Memory B cell (primary cell): ENCODE measurements around the gene TRPM7.
"Not testable (repeated sequence)": the region's sequence is repeated elsewhere in the genome, so short reads cannot be mapped to it uniquely, and the experiment has no call there.

ENCODE experiments used
- ATAC-seq: fragments of 150-1000 bp; cut with Tn5 transposase; 2 replicates; pipeline ENCODE4 v1.10.0; 2021; ENCODE audit warnings: low read depth, mild to moderate bottlenecking, moderate library complexity
- DNase-seq, 2 donors: peaks; one replicate each; pipeline ENCODE4 v3.0.0; 2022; ENCODE audit warnings: low spot score in 2 of 2
- H3K27ac Mint-ChIP-seq: one replicate; pipeline ENCODE4 v1.8.0; 2022; ENCODE audit warnings: mild to moderate bottlenecking, moderate library complexity, mixed read lengths
- H3K27me3 Mint-ChIP-seq: one replicate; pipeline ENCODE4 v1.8.0; 2022; ENCODE audit warnings: mixed read lengths
- H3K36me3 Mint-ChIP-seq: one replicate; pipeline ENCODE4 v1.8.0; 2022; ENCODE audit warnings: mild to moderate bottlenecking, mixed read lengths
- H3K4me1 Mint-ChIP-seq: one replicate; pipeline ENCODE4 v1.8.0; 2022; ENCODE audit warnings: mixed read lengths
- H3K4me3 Mint-ChIP-seq: one replicate; pipeline ENCODE4 v1.8.0; 2022; ENCODE audit warnings: mild to moderate bottlenecking, moderate library complexity, mixed read lengths
- H3K9me3 Mint-ChIP-seq: one replicate; pipeline ENCODE4 v1.8.0; 2022; ENCODE audit warnings: mixed read lengths

The TRPM7 gene

DNA sequence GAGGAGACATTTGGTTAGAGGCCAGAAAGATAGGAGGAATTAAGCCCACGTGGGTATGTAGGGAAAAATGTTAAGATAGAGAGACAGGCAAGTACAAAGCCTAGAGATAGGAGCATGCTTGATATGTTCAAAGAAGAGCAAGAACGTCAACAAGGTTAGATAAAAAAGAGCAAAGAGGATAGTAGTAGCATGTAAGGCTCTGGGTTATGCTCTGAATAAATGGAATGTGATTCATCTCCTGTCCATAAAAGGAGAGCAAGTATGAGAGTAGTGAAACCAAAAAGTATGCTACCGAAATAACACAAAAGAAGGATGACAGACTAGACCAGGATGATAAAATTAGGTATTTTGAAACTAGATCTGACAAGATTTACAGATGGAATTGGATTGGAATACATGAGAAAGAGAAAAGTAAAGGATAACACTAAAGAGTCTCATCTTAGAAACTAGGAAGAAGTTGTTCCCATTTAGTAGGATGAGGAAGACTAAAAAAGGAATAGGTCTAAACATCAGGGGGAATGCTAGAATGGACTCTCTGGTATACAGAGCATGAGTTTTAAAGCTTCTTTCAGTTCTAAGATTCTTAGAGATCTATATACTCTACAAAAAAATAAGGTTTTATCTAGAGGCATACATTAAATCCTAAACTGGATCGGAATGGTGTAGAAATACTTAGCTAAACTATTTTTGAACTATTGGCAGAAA lies 59.1 kb downstream of the TRPM7 start:
- no peaks in the 10 kb centered on the region for H3K27me3 Mint-ChIP-seq
- DNase-seq (no peak), ATAC-seq (no peak)
- H3K9me3 Mint-ChIP-seq: no peaks in the 10 kb centered on the region
- H3K4me1 Mint-ChIP-seq: no peaks in the 10 kb centered on the region
- H3K36me3 Mint-ChIP-seq: peaks cover 21% of the 10 kb centered on the region
- no peak overlapping the region for H3K4me3 Mint-ChIP-seq
- peak overlapping the region; percentile 3 for H3K27ac Mint-ChIP-seq

DNA sequence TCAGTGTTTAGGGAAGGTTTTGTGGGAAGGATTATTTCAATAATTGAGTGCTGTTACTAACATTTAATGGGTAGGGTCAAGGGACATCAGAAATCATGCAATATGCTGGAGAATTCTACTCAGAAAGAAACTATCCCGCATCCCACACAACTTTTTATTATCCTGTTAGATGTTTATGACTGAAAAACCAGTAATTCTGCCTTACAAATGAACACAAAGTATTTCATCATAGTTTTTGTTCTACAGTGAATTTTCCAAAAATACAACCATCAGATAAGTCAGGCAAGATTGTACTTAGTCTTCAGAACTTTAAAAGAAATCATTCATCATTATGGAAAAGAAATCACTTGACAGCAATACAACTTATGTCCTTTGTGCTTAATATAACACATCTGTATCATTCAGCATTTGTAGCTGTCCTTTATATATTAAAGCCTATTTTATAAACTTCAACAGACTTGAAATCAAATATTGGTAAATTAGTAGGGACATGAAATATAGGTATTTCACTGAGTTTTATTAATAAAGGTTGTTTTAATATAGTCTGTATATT lies 61.9 kb downstream of the TRPM7 start:
- no peaks in the 10 kb centered on the region for H3K4me1 Mint-ChIP-seq
- H3K27ac Mint-ChIP-seq: no peak overlapping the region
- H3K27me3 Mint-ChIP-seq: no peaks in the 10 kb centered on the region
- H3K4me3 Mint-ChIP-seq: no peak overlapping the region
- H3K9me3 Mint-ChIP-seq: no peaks in the 10 kb centered on the region
- no peak for DNase-seq
- H3K36me3 Mint-ChIP-seq: peaks cover 25% of the 10 kb centered on the region
- ATAC-seq: no peak

DNA sequence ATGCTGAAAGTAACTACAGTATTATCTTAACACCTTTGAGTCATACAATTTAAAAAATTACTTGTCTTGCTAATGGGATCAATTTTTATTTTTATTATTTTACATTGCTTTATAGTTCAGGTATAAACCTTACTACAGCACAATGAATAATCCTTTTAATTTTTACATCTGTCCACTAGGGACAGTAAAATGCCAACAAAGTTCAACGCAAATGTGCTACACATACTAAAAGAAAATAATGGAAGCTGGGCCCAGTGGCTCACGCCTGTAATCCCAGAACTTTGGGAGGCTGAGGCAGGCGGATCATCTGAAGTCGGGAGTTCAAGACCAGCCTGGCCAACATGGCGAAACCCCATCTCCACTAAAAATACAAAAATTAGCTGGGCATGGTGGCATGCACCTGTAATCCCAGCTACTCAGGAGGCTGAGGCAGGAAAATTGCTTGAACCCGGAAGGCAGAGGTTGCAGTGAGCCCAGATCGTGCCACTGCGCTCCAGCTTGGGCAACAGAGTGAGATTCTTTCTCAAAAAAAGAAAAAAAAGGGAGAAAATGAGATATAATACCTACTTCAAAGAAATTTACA lies 64.1 kb downstream of the TRPM7 start:
- peaks cover 27% of the 10 kb centered on the region for H3K36me3 Mint-ChIP-seq
- H3K27me3 Mint-ChIP-seq, DNase-seq, H3K9me3 Mint-ChIP-seq, H3K4me3 Mint-ChIP-seq, H3K4me1 Mint-ChIP-seq, H3K27ac Mint-ChIP-seq: not testable (repeated sequence)
- peak; percentile 34 for ATAC-seq

DNA sequence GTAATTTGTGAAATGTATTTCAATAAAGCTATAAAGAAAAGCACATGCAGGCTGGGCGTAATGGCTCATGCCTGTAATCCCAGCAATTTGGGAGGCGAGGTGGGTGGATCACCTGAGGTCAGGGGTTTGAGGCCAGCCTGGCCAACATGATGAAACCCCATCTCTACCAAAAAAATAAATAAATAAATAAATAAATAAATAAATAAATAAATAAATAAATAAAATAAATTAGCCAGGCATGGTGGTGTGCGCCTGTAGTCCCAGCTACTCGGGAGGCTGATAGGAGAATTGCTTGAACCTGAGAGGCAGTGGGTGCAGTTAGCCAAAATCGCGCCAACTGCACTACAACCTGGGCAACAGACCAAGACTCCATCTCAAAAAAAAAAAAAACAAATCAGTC lies 69.6 kb downstream of the TRPM7 start:
- DNase-seq, H3K4me1 Mint-ChIP-seq: not testable (repeated sequence)

DNA sequence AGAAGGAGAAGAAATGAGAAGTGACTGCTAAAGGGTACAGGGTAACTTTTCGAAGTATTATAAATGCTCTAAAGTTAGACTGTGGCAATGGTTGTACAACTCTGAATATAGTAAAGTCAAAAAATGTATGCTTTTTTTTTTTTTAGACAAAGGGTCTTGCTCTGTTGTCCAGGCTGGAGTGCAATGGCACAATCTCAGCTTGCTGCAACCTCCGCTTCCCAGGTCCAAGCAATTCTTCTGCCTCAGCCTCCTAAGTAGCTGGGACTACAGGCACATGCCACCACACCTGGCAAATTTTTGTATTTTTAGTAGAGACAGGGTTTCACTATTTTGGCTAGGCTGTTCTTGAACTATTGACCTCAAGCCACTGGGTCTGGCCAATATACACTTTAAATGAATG lies 70.0 kb downstream of the TRPM7 start:
- Mint-ChIP-seq H3K27ac (peak overlapping the region; percentile 20), H3K36me3 (peaks cover 19% of the 10 kb centered on the region)
- not testable (repeated sequence) for H3K9me3 Mint-ChIP-seq, H3K4me3 Mint-ChIP-seq, ATAC-seq, H3K4me1 Mint-ChIP-seq, DNase-seq, H3K27me3 Mint-ChIP-seq

More for the DNA sequence above, 69.6 kb downstream of the TRPM7 start:
- H3K36me3 Mint-ChIP-seq: peaks cover 16% of the 10 kb centered on the region
- not testable (repeated sequence) for H3K27ac Mint-ChIP-seq, ATAC-seq, H3K27me3 Mint-ChIP-seq, H3K4me3 Mint-ChIP-seq, H3K9me3 Mint-ChIP-seq

DNA sequence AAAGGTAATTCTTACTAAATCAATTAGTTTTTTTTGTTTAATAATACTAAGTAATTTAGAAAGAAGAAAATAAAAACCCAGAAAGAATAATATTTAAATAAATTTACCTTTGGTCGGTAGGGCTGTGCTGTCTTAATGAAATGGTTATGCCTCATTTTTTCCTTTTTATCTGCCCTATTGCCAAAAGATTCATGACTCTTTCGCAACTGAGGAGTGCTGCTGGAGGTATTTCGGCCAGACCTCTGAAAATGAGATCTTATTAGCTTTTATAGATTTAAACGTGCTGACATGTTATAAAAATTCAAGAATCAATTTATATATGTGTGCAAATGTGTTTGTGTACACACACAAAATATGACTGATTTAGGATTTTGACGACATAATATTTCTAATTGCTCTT lies 73.0 kb downstream of the TRPM7 start:
- H3K4me3 Mint-ChIP-seq: no peak overlapping the region
- DNase-seq: no peak
- H3K36me3 Mint-ChIP-seq: peaks cover 23% of the 10 kb centered on the region
- no peak for ATAC-seq
- H3K27me3 Mint-ChIP-seq: no peaks in the 10 kb centered on the region
- no peak overlapping the region for H3K27ac Mint-ChIP-seq
- no peaks in the 10 kb centered on the region for H3K9me3 Mint-ChIP-seq
- no peaks in the 10 kb centered on the region for H3K4me1 Mint-ChIP-seq

DNA sequence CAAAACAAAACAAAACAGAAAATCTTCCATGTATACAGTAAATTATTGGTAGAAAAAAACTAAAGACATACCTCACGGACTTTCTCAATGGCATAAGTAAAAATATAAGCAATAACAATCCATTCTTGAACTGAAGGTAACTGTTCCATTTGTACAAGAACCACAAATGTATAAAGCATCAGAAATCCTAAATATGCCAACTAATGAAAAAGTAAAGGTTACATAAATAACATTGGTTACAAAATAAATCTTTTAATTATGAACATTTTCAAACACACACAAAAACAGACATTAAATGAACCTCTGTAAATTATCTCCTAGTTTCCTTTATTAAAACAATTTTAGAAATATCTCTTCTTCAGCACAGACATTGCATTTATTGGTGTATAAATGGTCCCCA lies 79.5 kb downstream of the TRPM7 start:
- Mint-ChIP-seq H3K36me3 (peaks cover 42% of the 10 kb centered on the region), H3K27me3 (no peaks in the 10 kb centered on the region), H3K4me1 (no peaks in the 10 kb centered on the region), H3K9me3 (peaks cover 3% of the 10 kb centered on the region), H3K27ac (peak overlapping the region; percentile 50), H3K4me3 (no peak overlapping the region)
- ATAC-seq (no peak), DNase-seq (no peak)

DNA sequence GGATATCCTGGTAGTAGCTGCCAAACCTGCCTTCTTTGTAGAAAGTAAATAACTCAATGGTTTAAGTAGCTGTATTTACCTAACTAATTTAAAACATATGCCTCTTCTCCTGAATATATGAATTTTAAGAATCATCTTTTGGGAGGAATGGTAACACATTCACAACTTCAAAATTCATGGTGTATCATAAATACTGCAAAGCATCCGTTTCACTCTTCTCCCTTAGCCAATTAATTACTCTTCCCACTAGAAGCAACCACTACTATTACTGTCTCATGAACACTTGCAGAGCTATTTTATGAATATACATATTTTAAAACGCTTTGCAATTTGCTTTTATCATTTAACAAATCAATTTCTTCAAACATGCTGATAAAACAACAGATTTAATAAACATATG lies 81.1 kb downstream of the TRPM7 start:
- Mint-ChIP-seq H3K36me3 (peaks cover 31% of the 10 kb centered on the region), H3K27ac (no peak overlapping the region), H3K27me3 (no peaks in the 10 kb centered on the region)

DNA sequence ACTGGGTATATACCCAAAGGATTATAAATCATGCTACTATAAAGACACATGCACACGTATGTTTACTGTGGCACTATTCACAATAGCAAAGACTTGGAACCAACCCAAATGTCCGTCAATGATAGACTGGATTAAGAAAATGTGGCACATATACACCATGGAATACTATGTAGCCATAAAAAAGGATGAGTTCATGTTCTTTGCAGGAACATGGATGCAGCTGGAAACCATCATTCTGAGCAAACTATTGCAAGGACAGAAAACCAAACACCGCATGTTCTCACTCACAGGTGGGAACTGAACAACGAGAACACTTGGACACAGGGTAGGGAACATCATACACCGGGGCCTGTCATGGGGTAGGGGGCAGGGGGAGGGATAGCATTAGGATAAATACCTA lies 84.6 kb downstream of the TRPM7 start:
- DNase-seq, H3K27me3 Mint-ChIP-seq, H3K4me1 Mint-ChIP-seq, H3K4me3 Mint-ChIP-seq, ATAC-seq, H3K27ac Mint-ChIP-seq, H3K9me3 Mint-ChIP-seq: not testable (repeated sequence)
- H3K36me3 Mint-ChIP-seq: peaks cover 31% of the 10 kb centered on the region

More for the DNA sequence above, 81.1 kb downstream of the TRPM7 start:
- Mint-ChIP-seq H3K9me3 (peaks cover 3% of the 10 kb centered on the region), H3K4me3 (no peak overlapping the region), H3K4me1 (no peaks in the 10 kb centered on the region)
- DNase-seq (no peak), ATAC-seq (no peak)

DNA sequence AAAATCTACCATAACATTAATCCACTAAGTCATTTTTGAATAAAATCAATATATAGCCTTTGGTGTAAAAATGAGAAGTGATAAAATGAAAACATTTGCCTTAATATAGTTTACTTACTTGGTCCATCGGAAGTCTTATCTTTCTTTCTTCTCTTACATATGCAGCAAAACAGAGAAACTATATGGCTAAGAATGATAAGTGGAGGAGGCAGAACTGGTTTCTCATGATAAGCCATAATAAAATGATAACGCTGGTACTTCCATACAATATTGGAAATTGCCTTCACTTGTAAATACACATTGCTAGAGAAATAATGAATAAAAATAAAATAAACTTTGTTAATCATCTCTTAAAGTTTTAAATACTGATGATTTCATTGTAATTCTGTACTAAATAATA lies 92.3 kb downstream of the TRPM7 start:
- no peak for ATAC-seq
- H3K4me3 Mint-ChIP-seq: no peak overlapping the region
- H3K36me3 Mint-ChIP-seq: peaks cover 26% of the 10 kb centered on the region
- no peak for DNase-seq
- no peaks in the 10 kb centered on the region for H3K27me3 Mint-ChIP-seq
- no peaks in the 10 kb centered on the region for H3K9me3 Mint-ChIP-seq
- H3K27ac Mint-ChIP-seq: peak overlapping the region; percentile 39
- no peaks in the 10 kb centered on the region for H3K4me1 Mint-ChIP-seq

DNA sequence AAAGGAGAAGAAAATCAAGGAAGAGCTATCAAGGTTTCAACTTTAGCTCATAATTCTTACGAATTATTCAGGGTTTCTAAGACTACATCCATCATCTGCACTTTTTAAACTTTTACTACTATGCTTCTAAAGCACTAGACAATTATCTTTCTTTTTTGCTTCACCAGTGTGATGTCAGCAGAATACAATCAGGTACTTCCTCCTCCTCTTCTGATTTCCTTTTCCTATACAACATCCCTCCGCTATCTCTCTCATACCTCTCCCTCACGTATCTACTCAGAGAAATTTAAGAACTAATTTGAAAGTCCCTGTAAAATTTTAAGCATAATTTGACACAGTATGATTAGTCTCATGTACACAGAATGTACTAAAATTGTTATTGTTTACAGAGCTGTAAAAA lies 92.8 kb downstream of the TRPM7 start:
- Mint-ChIP-seq H3K4me3 (no peak overlapping the region), H3K4me1 (no peaks in the 10 kb centered on the region), H3K9me3 (no peaks in the 10 kb centered on the region), H3K27me3 (no peaks in the 10 kb centered on the region), H3K27ac (peak overlapping the region; percentile 39), H3K36me3 (peaks cover 26% of the 10 kb centered on the region)
- DNase-seq (no peak), ATAC-seq (no peak)

DNA sequence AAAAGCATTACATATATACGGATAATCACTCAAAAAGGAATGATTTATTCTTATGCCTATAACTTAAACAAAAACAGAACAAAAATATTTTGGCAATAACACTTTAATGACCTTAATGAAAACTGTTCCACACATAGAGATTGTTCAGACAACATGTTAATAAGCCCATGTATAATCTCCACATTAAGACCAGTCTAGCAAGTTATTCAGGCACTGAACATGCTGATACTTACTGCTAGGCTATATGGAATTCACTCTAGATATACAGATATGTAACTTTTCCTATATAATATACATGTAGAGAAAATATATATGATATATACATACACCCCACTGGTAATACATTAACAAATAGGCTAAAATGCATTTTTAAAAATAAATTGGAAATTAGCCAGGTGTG lies 96.3 kb downstream of the TRPM7 start:
- Mint-ChIP-seq H3K27me3 (no peaks in the 10 kb centered on the region), H3K27ac (no peak overlapping the region)
- DNase-seq: no peak

DNA sequence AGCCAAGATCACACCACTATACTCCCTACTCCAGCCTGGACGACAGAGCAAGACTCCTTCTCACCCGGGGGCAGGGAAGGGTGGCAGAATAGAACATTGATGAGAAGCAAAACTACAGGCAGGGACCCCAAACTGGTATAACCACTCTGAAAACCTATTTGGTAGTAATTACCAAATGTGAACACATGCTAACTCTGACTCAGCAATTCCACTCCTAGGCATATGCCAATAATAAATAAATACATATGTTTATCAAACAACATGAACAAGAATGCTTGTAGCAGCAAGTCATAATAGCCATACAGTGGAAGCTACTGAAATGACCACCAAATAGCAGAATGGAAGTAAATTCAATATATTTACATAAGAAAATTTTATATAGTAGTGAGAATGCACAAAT lies 109.1 kb downstream of the TRPM7 start:
- ATAC-seq (no peak), DNase-seq (no peak)
- Mint-ChIP-seq H3K4me1 (no peaks in the 10 kb centered on the region), H3K4me3 (no peak overlapping the region), H3K36me3 (peaks cover 26% of the 10 kb centered on the region), H3K27ac (no peak overlapping the region), H3K27me3 (no peaks in the 10 kb centered on the region), H3K9me3 (no peaks in the 10 kb centered on the region)

More for the DNA sequence above, 96.3 kb downstream of the TRPM7 start:
- Mint-ChIP-seq H3K9me3 (no peaks in the 10 kb centered on the region), H3K4me3 (no peak overlapping the region), H3K36me3 (peaks cover 25% of the 10 kb centered on the region), H3K4me1 (no peaks in the 10 kb centered on the region)
- no peak for ATAC-seq

DNA sequence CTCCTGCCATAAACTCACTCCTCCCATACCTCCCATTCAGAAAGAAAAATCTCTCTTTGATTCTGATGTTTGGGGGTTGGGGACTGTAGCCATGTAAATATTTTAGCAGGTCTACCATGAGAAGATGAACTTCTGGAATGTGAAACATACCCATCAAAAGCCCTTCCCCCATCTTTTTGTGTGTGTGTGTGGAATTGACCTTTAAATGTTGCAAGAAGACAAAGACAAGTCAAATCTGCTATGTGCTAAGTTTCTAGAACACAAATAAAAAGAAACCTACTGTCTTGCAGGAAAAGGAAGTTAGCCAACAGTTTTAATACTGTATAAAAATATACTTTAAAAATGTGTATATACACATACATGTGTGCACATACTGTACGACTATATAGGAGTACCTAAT lies 110.4 kb downstream of the TRPM7 start:
- H3K4me3 Mint-ChIP-seq: no peak overlapping the region
- DNase-seq: no peak
- ATAC-seq: no peak
- H3K9me3 Mint-ChIP-seq: no peaks in the 10 kb centered on the region
- H3K27me3 Mint-ChIP-seq: no peaks in the 10 kb centered on the region
- H3K27ac Mint-ChIP-seq: peak overlapping the region; percentile 10
- peaks cover 25% of the 10 kb centered on the region for H3K36me3 Mint-ChIP-seq
- H3K4me1 Mint-ChIP-seq: no peaks in the 10 kb centered on the region

DNA sequence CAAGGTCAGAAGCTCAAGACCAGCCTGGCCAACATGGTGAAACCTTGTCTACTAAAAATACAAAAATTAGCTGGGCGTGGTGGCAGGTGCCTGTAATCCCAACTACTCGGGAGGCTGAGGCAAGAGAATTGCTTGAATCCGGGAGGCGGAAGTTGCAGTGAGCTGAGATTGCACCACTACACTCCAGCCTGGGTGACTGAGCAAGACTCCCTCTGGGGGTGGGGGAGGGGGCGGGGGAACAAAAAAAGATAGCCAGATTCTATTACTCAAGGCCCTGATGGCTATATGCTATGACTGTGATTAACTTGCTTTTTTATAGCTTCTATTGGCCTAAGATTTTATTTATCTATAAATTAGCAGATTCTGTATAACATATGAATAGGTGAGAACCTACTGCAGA lies 112.8 kb downstream of the TRPM7 start:
- H3K27ac Mint-ChIP-seq, H3K9me3 Mint-ChIP-seq, H3K27me3 Mint-ChIP-seq, DNase-seq, ATAC-seq, H3K4me3 Mint-ChIP-seq, H3K4me1 Mint-ChIP-seq: not testable (repeated sequence)
- H3K36me3 Mint-ChIP-seq: peaks cover 30% of the 10 kb centered on the region
